Lung (tissue), 12 donors: ENCODE data around the gene SOBP. TPM values are rescaled to one million over a fixed set of nuclear protein-coding genes. Genes with fewer than 3 reads are reported as not detected.

Experiments used
- ATAC-seq: fragments of 200-7000 bp; cut with Tn5 transposase; one replicate; pipeline ENCODE4 v1.9.1; 2020; ENCODE audit warnings: moderate number of reproducible peaks; ENCODE audit not compliant: insufficient read depth, low FRiP score
- DNase-seq, 3 donors: peaks; one replicate each; pipeline ENCODE4 v3.0.0-alpha.2; 2013 to 2017
- H3K27ac ChIP-seq, 2 donors: one replicate each; pipeline ENCODE4 v1.5.1; 2013; ENCODE audit warnings: mild to moderate bottlenecking in 2 of 2, moderate library complexity in 2 of 2, control low read depth in 1 of 2, inconsistent platforms in 1 of 2, low read depth in 1 of 2, low read length in 1 of 2
- H3K27me3 ChIP-seq, 3 donors: one replicate each; pipeline ENCODE4 v1.5.1; 2013; ENCODE audit warnings: low read length in 2 of 3; ENCODE audit not compliant: control insufficient read depth in 3 of 3, insufficient read depth in 3 of 3
- H3K36me3 ChIP-seq, 4 donors: one replicate each; pipeline ENCODE4 v1.5.1; 2013; ENCODE audit warnings: low read length in 4 of 4, mild to moderate bottlenecking in 1 of 4, moderate library complexity in 1 of 4; ENCODE audit not compliant: control insufficient read depth in 4 of 4, insufficient read depth in 4 of 4
- H3K4me1 ChIP-seq, 5 donors: one replicate each; pipeline ENCODE4 v1.5.1; 2013; ENCODE audit warnings: low read length in 5 of 5, mild to moderate bottlenecking in 2 of 5, moderate library complexity in 1 of 5; ENCODE audit not compliant: control insufficient read depth in 5 of 5, insufficient read depth in 5 of 5
- H3K4me3 ChIP-seq: one replicate; pipeline ENCODE4 v1.5.1; 2013; ENCODE audit warnings: mild to moderate bottlenecking, control low read depth, moderate library complexity
- H3K9ac ChIP-seq, 2 donors: one replicate each; pipeline ENCODE4 v1.5.1; 2013; ENCODE audit warnings: low read length in 2 of 2, control low read depth in 1 of 2; ENCODE audit not compliant: insufficient read depth in 1 of 2
- H3K9me3 ChIP-seq, 4 donors: one replicate each; pipeline ENCODE4 v1.5.1; 2013; ENCODE audit warnings: low read length in 3 of 4, mild to moderate bottlenecking in 1 of 4, moderate library complexity in 1 of 4; ENCODE audit not compliant: control insufficient read depth in 4 of 4, insufficient read depth in 3 of 4
- WGBS, 2 donors: extraction: QIAGEN DNeasy Blood & Tissue Kit; methylation state at CpG; one replicate each; pipeline ENCODE4 v1.1.7; 2013; 5-methylcytosine and 5-hydroxymethylcytosine counted together
- polyA plus RNA-seq, 2 donors: library from polyadenylated mRNA; stranded (reverse); fragments of 200-250 nt; gene quantifications; one replicate each; pipeline ENCODE4 v1.2.1, GENCODE V29; 2013
- total RNA-seq, 2 donors: library from RNA; depleted of rRNA in 1 of 2; stranded (reverse); fragments of >200 nt in 1 of 2; gene quantifications; one replicate each; pipeline ENCODE4 v1.2.1, GENCODE V29; 2014 to 2021
- TF ChIP-seq, protein P1 (sequence below): IDR thresholded peaks from 2 replicates; pipeline ENCODE4 v1.5.1; 2012; ENCODE audit warnings: mild to moderate bottlenecking; ENCODE audit errors: control extremely low read depth, extremely low read depth
- donor health status: control.
- donor health status: control.
- donor health status: Bipolar disorder and iron deficiency.
- donor health status: healthy.
- donor health status: DM: yes; HTN: yes; CAD: no.

The SOBP gene
- total and polyA plus RNA-seq, 4 donors = 1.6 to 14.5 (median 5.8) TPM

DNA sequence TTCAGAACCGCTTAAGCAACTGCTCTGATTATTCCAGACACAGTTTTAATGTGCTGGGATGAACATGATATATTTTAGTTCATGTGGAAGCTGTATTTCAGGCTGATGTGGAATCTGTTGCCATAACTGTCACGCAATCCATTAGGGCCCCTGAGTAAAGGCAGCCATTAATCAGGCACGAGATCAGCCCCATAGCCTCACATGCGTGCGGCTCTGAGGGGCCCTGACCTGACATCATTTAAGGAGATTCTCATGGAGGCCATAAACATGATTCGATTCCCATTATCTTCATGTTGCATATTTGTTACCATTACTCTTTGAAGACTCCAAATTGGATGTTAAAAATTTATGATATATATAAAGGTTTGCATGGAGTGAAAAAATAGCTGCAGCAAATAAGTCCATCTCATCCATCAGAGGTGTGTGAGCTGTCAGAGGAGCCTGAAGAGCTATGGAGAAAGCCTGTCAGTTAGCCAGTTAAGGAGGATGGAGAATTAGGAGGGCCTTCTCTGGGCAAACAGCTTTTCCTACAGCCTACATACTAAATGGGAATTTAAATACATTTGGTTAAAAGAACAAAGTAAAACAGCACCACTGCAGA is 89.6 kb downstream of the SOBP start:
- TF ChIP-seq, protein P1, sequence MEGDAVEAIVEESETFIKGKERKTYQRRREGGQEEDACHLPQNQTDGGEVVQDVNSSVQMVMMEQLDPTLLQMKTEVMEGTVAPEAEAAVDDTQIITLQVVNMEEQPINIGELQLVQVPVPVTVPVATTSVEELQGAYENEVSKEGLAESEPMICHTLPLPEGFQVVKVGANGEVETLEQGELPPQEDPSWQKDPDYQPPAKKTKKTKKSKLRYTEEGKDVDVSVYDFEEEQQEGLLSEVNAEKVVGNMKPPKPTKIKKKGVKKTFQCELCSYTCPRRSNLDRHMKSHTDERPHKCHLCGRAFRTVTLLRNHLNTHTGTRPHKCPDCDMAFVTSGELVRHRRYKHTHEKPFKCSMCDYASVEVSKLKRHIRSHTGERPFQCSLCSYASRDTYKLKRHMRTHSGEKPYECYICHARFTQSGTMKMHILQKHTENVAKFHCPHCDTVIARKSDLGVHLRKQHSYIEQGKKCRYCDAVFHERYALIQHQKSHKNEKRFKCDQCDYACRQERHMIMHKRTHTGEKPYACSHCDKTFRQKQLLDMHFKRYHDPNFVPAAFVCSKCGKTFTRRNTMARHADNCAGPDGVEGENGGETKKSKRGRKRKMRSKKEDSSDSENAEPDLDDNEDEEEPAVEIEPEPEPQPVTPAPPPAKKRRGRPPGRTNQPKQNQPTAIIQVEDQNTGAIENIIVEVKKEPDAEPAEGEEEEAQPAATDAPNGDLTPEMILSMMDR = no peak
- Histone ChIP-seq H3K36me3 (no peaks in the 10 kb centered on the region), H3K27me3 (no peaks in the 10 kb centered on the region), H3K4me3 (no peak overlapping the region), H3K4me1 (no peaks in the 10 kb centered on the region), H3K27ac (no peak overlapping the region), H3K9me3 (no peaks in the 10 kb centered on the region), H3K9ac (no peak overlapping the region)
- ATAC-seq (no peak), DNase-seq (no peak)
- 92 to 97% methylated on average over 6 of the region's 6 CpGs for WGBS, 2 donors

DNA sequence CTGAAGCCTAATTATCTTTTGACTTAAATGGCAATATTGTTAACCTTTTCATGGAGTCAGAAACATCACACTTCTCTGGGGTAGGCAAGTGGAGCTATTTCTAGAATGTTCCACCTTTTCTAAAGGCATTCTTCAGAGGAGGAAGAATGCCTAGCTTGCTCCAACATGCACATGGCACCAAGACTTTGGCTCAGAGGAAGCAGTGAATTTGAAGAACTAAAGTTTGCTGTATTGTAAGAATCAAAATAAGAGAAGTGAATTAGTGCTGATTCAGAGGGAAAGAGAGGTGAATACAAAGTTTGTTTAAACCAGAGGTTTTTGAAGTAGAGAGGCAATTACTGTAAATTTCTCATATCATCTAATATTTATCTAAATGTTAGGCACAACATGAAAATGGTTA is 92.2 kb downstream of the SOBP start:
- H3K36me3 ChIP-seq = no peaks in the 10 kb centered on the region
- ATAC-seq = no peak
- no peaks in the 10 kb centered on the region for H3K9me3 ChIP-seq
- H3K4me1 ChIP-seq = peaks cover 0 to 3% (median 0%) of the 10 kb centered on the region in 5 donors
- H3K4me3 ChIP-seq = no peak overlapping the region
- no peak overlapping the region for H3K9ac ChIP-seq
- DNase-seq = no peak
- TF ChIP-seq, protein P1 = no peak
- no peaks in the 10 kb centered on the region for H3K27me3 ChIP-seq
- H3K27ac ChIP-seq = no peak overlapping the region

DNA sequence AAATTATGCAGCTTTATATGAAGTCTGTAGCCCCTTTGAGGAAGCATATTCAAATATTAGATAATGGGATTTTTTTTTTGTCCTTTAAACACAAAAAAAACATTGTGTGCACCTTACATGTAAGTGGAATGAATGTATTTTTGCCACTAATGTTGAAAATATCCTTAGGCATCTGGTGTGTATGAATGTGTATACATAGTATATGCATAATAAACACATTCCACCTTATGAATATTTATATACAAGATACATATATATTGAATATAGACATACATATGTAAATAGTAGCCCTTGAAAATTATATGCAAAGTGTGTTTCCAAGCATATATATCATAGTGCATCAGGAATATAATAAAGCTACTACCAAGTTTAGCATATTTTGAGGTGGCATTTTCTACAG is 94.8 kb downstream of the SOBP start:
- DNase-seq (no peak), ATAC-seq (no peak)
- no peak overlapping the region for H3K27ac ChIP-seq
- TF ChIP-seq, protein P1 = no peak
- no peak overlapping the region for H3K4me3 ChIP-seq
- no peaks in the 10 kb centered on the region for H3K9me3 ChIP-seq
- no peak overlapping the region for H3K9ac ChIP-seq
- no peaks in the 10 kb centered on the region for H3K27me3 ChIP-seq
- no peaks in the 10 kb centered on the region for H3K36me3 ChIP-seq
- peaks cover 0 to 5% (median 0%) of the 10 kb centered on the region in 5 donors for H3K4me1 ChIP-seq
